Chondrocyte (in vitro differentiated cells): ENCODE data around the gene MAP1S. TPM values are rescaled to one million over a fixed set of nuclear protein-coding genes. Genes with fewer than 3 reads are reported as not detected.

Experiments
- DNase-seq: peaks from one replicate; pipeline ENCODE4 v3.0.0; 2021; ENCODE audit warnings: mixed read lengths, low spot score
- H3K27ac Mint-ChIP-seq: one replicate; pipeline ENCODE4 v1.8.0; 2021; ENCODE audit warnings: mild to moderate bottlenecking, moderate library complexity, mixed read lengths; ENCODE audit not compliant: unreplicated experiment
- H3K27me3 Mint-ChIP-seq: 2 replicates; pipeline ENCODE4 v1.8.0; 2021; ENCODE audit warnings: low read depth, mixed read lengths
- H3K36me3 Mint-ChIP-seq: 2 replicates; pipeline ENCODE4 v1.8.0; 2021; ENCODE audit warnings: low read depth, mixed read lengths
- H3K4me1 Mint-ChIP-seq: 2 replicates; pipeline ENCODE4 v1.8.0; 2021; ENCODE audit warnings: low read depth, mild to moderate bottlenecking, mixed read lengths
- H3K4me3 Mint-ChIP-seq: one replicate; pipeline ENCODE4 v1.8.0; 2021; ENCODE audit warnings: mild to moderate bottlenecking, moderate library complexity, mixed read lengths; ENCODE audit not compliant: unreplicated experiment
- H3K9me3 Mint-ChIP-seq: 2 replicates; pipeline ENCODE4 v1.8.0; 2021; ENCODE audit warnings: low read depth, mixed read lengths
- CTCF ChIP-seq: fragments of 200-600 bp; sonication (generic); IDR thresholded peaks from 2 replicates; pipeline ENCODE4 v1.5.0; 2021; ENCODE audit warnings: antibody characterized with exemption, mild to moderate bottlenecking, moderate library complexity
- long read RNA-seq: library from polyadenylated mRNA; stranded (forward); transcript quantifications from one replicate; pipeline ENCODE4 v2.0.0, GENCODE V29; 2021
- total RNA-seq: library from RNA; stranded (reverse); gene quantifications from 3 replicates; pipeline ENCODE4 v1.2.1, GENCODE V29; 2021

MAP1S gene
- 34.7 to 64.4 TPM (median 61.3 TPM) in 3 replicates for total RNA-seq
- long read RNA-seq, transcript MAP1S-201 (7 exons, 3,419 nt) = major isoform, 101 of 132 reads
- long read RNA-seq, partial matches to known transcripts = 20 of 132 reads
- long read RNA-seq, other reads (novel, unspliced or antisense) = 10 of 132 reads

GRCh38 chr19:17718947-17719711, at the start of gene MAP1S:
MAP1S (plus strand) TSS chr19:17719480; CDS start chr19:17719503, 23 bp downstream.
- Mint-ChIP-seq H3K27me3 (no peaks in the 10 kb centered on the region), H3K9me3 (no peaks in the 10 kb centered on the region), H3K27ac (peak within 1 kb of the TSS; percentile 30), H3K36me3 (no peaks in the 10 kb centered on the region), H3K4me3 (peak within 1 kb of the TSS; percentile 82), H3K4me1 (peaks cover 32% of the 10 kb centered on the region)
- no peak for DNase-seq
- no peak for TF ChIP-seq CTCF

- no peak for DNase-seq
- H3K9me3 Mint-ChIP-seq = peaks cover 2% of the 10 kb centered on the region
- H3K27ac Mint-ChIP-seq = no peak overlapping the region
These were observed 47.4 kb upstream of the MAP1S start for GRCh38 chr19:17671906-17672305.

GRCh38 chr19:17673937-17674799, 45.1 kb upstream of the MAP1S start:
- Mint-ChIP-seq H3K27me3 (no peaks in the 10 kb centered on the region), H3K9me3 (peaks cover 2% of the 10 kb centered on the region), H3K4me3 (no peak overlapping the region), H3K4me1 (peaks cover 14% of the 10 kb centered on the region), H3K27ac (no peak overlapping the region), H3K36me3 (no peaks in the 10 kb centered on the region)
- DNase-seq = no peak
- TF ChIP-seq CTCF = no peak

More at GRCh38 chr19:17671906-17672305, 47.4 kb upstream of the MAP1S start:
- no peak for TF ChIP-seq CTCF
- Mint-ChIP-seq H3K4me3 (no peak overlapping the region), H3K27me3 (no peaks in the 10 kb centered on the region), H3K36me3 (no peaks in the 10 kb centered on the region), H3K4me1 (peaks cover 7% of the 10 kb centered on the region)

GRCh38 chr19:17676295-17676694, 43.0 kb upstream of the MAP1S start:
- no peak overlapping the region for H3K27ac Mint-ChIP-seq
- TF ChIP-seq CTCF = no peak
- peaks cover 2% of the 10 kb centered on the region for H3K9me3 Mint-ChIP-seq
- H3K27me3 Mint-ChIP-seq = no peaks in the 10 kb centered on the region
- H3K4me3 Mint-ChIP-seq = no peak overlapping the region
- H3K4me1 Mint-ChIP-seq = peaks cover 33% of the 10 kb centered on the region
- no peaks in the 10 kb centered on the region for H3K36me3 Mint-ChIP-seq
- no peak for DNase-seq

GRCh38 chr19:17677002-17677401, 42.3 kb upstream of the MAP1S start:
- peak; percentile 30 for TF ChIP-seq CTCF
- Mint-ChIP-seq H3K27me3 (no peaks in the 10 kb centered on the region), H3K36me3 (no peaks in the 10 kb centered on the region), H3K4me1 (peaks cover 34% of the 10 kb centered on the region), H3K4me3 (no peak overlapping the region), H3K9me3 (peaks cover under 1% of the 10 kb centered on the region), H3K27ac (no peak overlapping the region)
- no peak for DNase-seq
